ENCODE data around the gene IL16. TPM values are rescaled to one million over a fixed set of nuclear protein-coding genes. Genes with fewer than 3 reads are reported as not detected.

Gene IL16
- polyA plus RNA-seq, 2 of the 4 experiments (the other 2 are of a cell fraction) = 0.09 TPM; not detected in 1

- TF ChIP-seq ATOH8 (CRISPR knock-in tag; IDR thresholded peaks at IDR 0.05; ENCODE audit: low read depth) = no peak
- no peak for TF ChIP-seq BCL3 (IDR thresholded peaks at IDR 0.05)
- TF ChIP-seq REST (IDR thresholded peaks at IDR 0.05) = no peak
- no peak for TF ChIP-seq HOXA7 (CRISPR knock-in tag; IDR thresholded peaks at IDR 0.05)
- no peak for TF ChIP-seq CEBPB (IDR thresholded peaks at IDR 0.05)
- TF ChIP-seq EHF (CRISPR knock-in tag; IDR thresholded peaks at IDR 0.05) = no peak
- TF ChIP-seq USF2 (IDR thresholded peaks at IDR 0.05) = no peak
- no peak for TF ChIP-seq FOSB (CRISPR knock-in tag; IDR thresholded peaks at IDR 0.05)
- no peak for TF ChIP-seq PHF8 (IDR thresholded peaks at IDR 0.05; ENCODE audit: borderline replicate concordance, low read depth)
- TF ChIP-seq MAX (IDR thresholded peaks at IDR 0.05) = no peak
Observed at GRCh38 chr15:81255958-81256320, 59.3 kb downstream of the IL16 start (continued).

GRCh38 chr15:81256916-81257315, 60.2 kb downstream of the IL16 start:
- peak; percentile 46; a peak in 2 of 6 replicates for ATAC-seq
- CTCF ChIA-PET = interaction anchor here (1.3 to 4.0 kb wide), 3 partner anchors 10 to 101 kb away, joined by 6 to 30 read pairs (median 11); no protein-coding TSS in a partner anchor
- TF ChIP-seq CHD2 (IDR thresholded peaks at IDR 0.05; ENCODE audit: low read length, partially characterized antibody) (no peak), TP53 (CRISPR knock-in tag; IDR thresholded peaks at IDR 0.05) (no peak), RAD21 (conservative IDR thresholded peaks at IDR 0.05 in 1 of 2, IDR thresholded peaks at IDR 0.05 in 1 of 2) (peak in 1 of 2 experiments; percentile 14; a peak in 1 of 5 replicates), POLR2AphosphoS2 (conservative IDR thresholded peaks at IDR 0.05; ENCODE audit: low read length) (no peak), SMC3 (IDR thresholded peaks at IDR 0.05) (peak; percentile 34; the same call in 2 of the 3 replicates), CTCF (IDR thresholded peaks at IDR 0.05) (peak; percentile 30; the same call in 2 of the 3 replicates)
- Histone ChIP-seq H3K9me3 (no peaks in the 10 kb centered on the region), H3K4me3 (no peak overlapping the region), H3K4me2 (no peak overlapping the region), H3K27ac (no peak overlapping the region), H3K4me1 (no peaks in the 10 kb centered on the region)
- POLR2A ChIA-PET = no interaction called here
- DNase-seq (ENCODE audit: low read depth in 1 of 2, low spot score in 1 of 2) = peak in 1 of 2 experiments; percentile 31
- FAIRE-seq = no peak
- 2% methylated on average over 1 of the region's 1 CpG for WGBS (ENCODE audit: missing lambda C conversion rate)
